Neural progenitor cell (in vitro differentiated cells): Measurements from ENCODE around the gene TRMT1. TPM values are rescaled to one million over a fixed set of nuclear protein-coding genes. Genes with fewer than 3 reads are reported as not detected.
A peak's percentile ranks its signal among the peaks of the same experiment; 100 is the strongest.
"Not testable (repeated sequence)": the region's sequence is repeated elsewhere in the genome, so short reads cannot be mapped to it uniquely, and the experiment has no call there.

Source experiments
- DNase-seq: peaks from one replicate; pipeline ENCODE4 v3.0.0-alpha.2; 2016; ENCODE audit warnings: low spot score
- H2AFZ ChIP-seq: fragments of 200-600 bp; sonication (generic); replicated peaks from 2 replicates; pipeline ENCODE4 v1.6.1; 2016; ENCODE audit warnings: antibody characterized with exemption
- H3F3A ChIP-seq: fragments of 200-600 bp; sonication (generic); 2 replicates; pipeline ENCODE4 v1.6.1; 2016; ENCODE audit warnings: antibody characterized with exemption, low read depth
- H3K27ac ChIP-seq: fragments of 200-600 bp; sonication (generic); 2 replicates; pipeline ENCODE4 v1.5.1; 2016; ENCODE audit warnings: mild to moderate bottlenecking
- H3K27me3 ChIP-seq: fragments of 200-600 bp; sonication (generic); 2 replicates; pipeline ENCODE4 v1.6.1; 2016; ENCODE audit warnings: mild to moderate bottlenecking, moderate library complexity
- H3K36me3 ChIP-seq: fragments of 200-600 bp; sonication (generic); 2 replicates; pipeline ENCODE4 v1.5.1; 2016
- H3K4me1 ChIP-seq: fragments of 200-600 bp; sonication (generic); 2 replicates; pipeline ENCODE4 v1.6.1; 2016; ENCODE audit warnings: mixed run types
- H3K4me2 ChIP-seq: fragments of 200-600 bp; sonication (generic); 2 replicates; pipeline ENCODE4 v1.6.1; 2016
- H3K4me3 ChIP-seq: fragments of 200-600 bp; sonication (generic); 2 replicates; pipeline ENCODE4 v1.5.1; 2016
- H3K79me2 ChIP-seq: fragments of 200-600 bp; sonication (generic); 2 replicates; pipeline ENCODE4 v1.6.1; 2016; ENCODE audit warnings: low read depth
- H3K9ac ChIP-seq: fragments of 200-600 bp; sonication (generic); 2 replicates; pipeline ENCODE4 v1.6.1; 2016
- H3K9me3 ChIP-seq: fragments of 200-600 bp; sonication (generic); 2 replicates; pipeline ENCODE4 v1.5.1; 2016; ENCODE audit warnings: low read depth
- H4K20me1 ChIP-seq: fragments of 200-600 bp; sonication (generic); 2 replicates; pipeline ENCODE4 v1.6.1; 2016; ENCODE audit warnings: low read depth
- H3K27ac Mint-ChIP-seq: 3 replicates; pipeline ENCODE4 v1.8.0; 2021; ENCODE audit warnings: mixed read lengths
- H3K27me3 Mint-ChIP-seq: 2 replicates; pipeline ENCODE4 v1.8.0; 2022; ENCODE audit warnings: low read depth, mild to moderate bottlenecking, inconsistent platforms, moderate library complexity, mixed read lengths; ENCODE audit not compliant: insufficient read depth
- H3K36me3 Mint-ChIP-seq: 3 replicates; pipeline ENCODE4 v1.8.0; 2021; ENCODE audit warnings: mixed read lengths
- H3K4me1 Mint-ChIP-seq: 3 replicates; pipeline ENCODE4 v1.8.0; 2021; ENCODE audit warnings: mixed read lengths
- H3K4me3 Mint-ChIP-seq: 3 replicates; pipeline ENCODE4 v1.8.0; 2021; ENCODE audit warnings: mild to moderate bottlenecking, moderate library complexity, mixed read lengths
- H3K9me3 Mint-ChIP-seq: 3 replicates; pipeline ENCODE4 v1.8.0; 2020; ENCODE audit warnings: mixed read lengths
- EZH2 ChIP-seq: fragments of 200-600 bp; sonication (generic); IDR thresholded peaks from 2 replicates; pipeline ENCODE4 v1.6.1; 2017; ENCODE audit warnings: antibody characterized with exemption, mild to moderate bottlenecking, moderate library complexity
- EZH2phosphoT487 ChIP-seq: fragments of 200-600 bp; sonication (generic); IDR thresholded peaks from 2 replicates; pipeline ENCODE4 v1.6.1; 2017; ENCODE audit warnings: antibody characterized with exemption
- total RNA-seq: library from RNA; depleted of rRNA; stranded (reverse); fragments of >200 nt; gene quantifications from 2 replicates; pipeline ENCODE4 v1.2.3, GENCODE V29; 2015; ENCODE audit warnings: low replicate concordance
- TF ChIP-seq, protein P1 (sequence below): fragments of 200-600 bp; sonication (generic); IDR thresholded peaks from 2 replicates; pipeline ENCODE4 v1.5.1; 2017; ENCODE audit warnings: antibody characterized with exemption, mild to moderate bottlenecking

The TRMT1 gene
- 30.2 and 49.0 TPM in 2 replicates for total RNA-seq

DNA sequence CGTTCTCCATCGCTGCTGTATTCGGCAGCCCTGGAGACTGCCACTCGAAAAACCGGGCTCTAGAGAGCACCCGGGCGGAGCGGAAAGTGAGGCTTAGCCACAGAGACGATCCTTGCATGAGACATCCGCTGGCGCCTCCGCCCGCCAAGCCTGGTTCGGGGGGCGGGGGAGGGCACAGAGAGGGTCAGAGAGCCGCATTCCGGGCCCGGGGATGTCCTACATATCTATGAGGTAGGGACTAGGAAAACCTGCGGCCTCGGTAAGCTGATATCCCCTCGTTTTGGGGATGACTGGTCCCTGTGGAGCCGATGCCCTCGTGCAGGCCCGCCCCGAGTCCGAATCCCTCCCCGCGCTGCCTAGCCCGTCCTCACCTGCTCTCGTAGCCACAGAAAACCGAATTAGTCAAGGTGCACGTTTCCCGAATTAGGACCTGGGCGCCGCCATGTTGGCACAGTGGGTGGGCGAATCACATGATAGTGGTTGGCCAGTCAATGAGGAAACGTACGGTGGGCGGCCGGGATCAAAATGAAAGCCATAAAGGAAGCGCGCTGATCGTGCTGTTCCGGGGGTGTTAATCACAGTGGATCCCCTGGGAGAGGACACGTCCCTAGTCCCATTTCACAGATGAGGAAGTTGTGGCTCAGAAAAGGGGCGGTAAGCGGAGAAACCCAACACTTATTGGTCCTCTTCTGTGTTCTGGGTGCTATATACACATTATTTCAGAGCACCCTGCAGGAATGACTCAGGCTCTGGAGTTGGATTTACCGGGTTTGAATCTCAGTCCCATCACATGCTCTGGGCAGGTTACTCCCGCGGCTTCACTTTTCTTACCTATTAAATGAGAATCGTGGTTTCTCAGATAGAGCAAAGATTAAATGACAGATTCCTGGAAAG lies at the start of gene TRMT1:
Gene TRMT1, minus strand, starts transcription at position 459 of the 894 bp plus-strand sequence. Its CDS starts 341 bp downstream, at position 118.
- H3K27ac Mint-ChIP-seq: peak within 1 kb of the TSS; percentile 95
- DNase-seq: peak; percentile 95

DNA sequence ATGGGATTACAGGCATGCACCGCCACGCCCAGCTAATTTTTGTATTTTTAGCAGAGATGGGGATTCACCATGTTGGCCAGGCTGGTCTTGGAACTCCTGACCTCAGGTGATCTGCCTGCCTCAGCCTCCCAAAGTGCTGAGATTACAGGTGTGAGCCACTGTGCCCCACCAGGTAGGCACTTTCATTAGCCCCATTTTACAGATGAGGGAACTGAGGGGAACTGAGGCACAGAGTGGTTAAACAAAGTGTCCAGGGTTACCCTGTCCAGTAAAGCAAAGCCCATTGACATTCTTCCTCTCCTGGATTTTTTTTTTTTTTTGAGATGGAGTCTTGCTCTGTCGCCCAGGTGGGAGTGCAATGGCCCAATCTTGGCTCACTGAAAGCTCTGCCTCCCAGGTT lies 49.6 kb upstream of the TRMT1 start:
- H3K4me1 ChIP-seq: peaks cover 24% of the 10 kb centered on the region
- not testable (repeated sequence) for DNase-seq, H2AFZ ChIP-seq, H3K36me3 Mint-ChIP-seq, H3K79me2 ChIP-seq, H3K36me3 ChIP-seq, H4K20me1 ChIP-seq, H3K27me3 ChIP-seq, H3K9me3 Mint-ChIP-seq, H3K9ac ChIP-seq, H3K27ac ChIP-seq, H3K4me3 ChIP-seq, H3K27ac Mint-ChIP-seq, H3K9me3 ChIP-seq, H3K4me2 ChIP-seq
- peaks cover 43% of the 10 kb centered on the region for H3K4me1 Mint-ChIP-seq
- H3F3A ChIP-seq: peaks cover 52% of the 10 kb centered on the region
- peak overlapping the region; percentile 38 for H3K4me3 Mint-ChIP-seq
- peaks cover 11% of the 10 kb centered on the region for H3K27me3 Mint-ChIP-seq

More for the DNA sequence above, at the start of gene TRMT1:
- H2AFZ ChIP-seq: peak within 1 kb of the TSS; percentile 35
- peaks cover 31% of the 10 kb centered on the region for H4K20me1 ChIP-seq
- H3K4me3 ChIP-seq: peak within 1 kb of the TSS; percentile 63
- H3K36me3 Mint-ChIP-seq: peaks cover 6% of the 10 kb centered on the region
- H3K36me3 ChIP-seq: no peaks in the 10 kb centered on the region
- peak within 1 kb of the TSS; percentile 99 for H3K4me3 Mint-ChIP-seq
- H3K9me3 ChIP-seq: no peaks in the 10 kb centered on the region
- peaks cover 6% of the 10 kb centered on the region for H3K27me3 Mint-ChIP-seq
- peaks cover 22% of the 10 kb centered on the region for H3K4me1 ChIP-seq
- peak within 1 kb of the TSS; percentile 60 for H3K27ac ChIP-seq
- H3F3A ChIP-seq: peaks cover 14% of the 10 kb centered on the region
- peak within 1 kb of the TSS; percentile 78 for H3K9ac ChIP-seq
- no peaks in the 10 kb centered on the region for H3K9me3 Mint-ChIP-seq
- TF ChIP-seq, protein P1, sequence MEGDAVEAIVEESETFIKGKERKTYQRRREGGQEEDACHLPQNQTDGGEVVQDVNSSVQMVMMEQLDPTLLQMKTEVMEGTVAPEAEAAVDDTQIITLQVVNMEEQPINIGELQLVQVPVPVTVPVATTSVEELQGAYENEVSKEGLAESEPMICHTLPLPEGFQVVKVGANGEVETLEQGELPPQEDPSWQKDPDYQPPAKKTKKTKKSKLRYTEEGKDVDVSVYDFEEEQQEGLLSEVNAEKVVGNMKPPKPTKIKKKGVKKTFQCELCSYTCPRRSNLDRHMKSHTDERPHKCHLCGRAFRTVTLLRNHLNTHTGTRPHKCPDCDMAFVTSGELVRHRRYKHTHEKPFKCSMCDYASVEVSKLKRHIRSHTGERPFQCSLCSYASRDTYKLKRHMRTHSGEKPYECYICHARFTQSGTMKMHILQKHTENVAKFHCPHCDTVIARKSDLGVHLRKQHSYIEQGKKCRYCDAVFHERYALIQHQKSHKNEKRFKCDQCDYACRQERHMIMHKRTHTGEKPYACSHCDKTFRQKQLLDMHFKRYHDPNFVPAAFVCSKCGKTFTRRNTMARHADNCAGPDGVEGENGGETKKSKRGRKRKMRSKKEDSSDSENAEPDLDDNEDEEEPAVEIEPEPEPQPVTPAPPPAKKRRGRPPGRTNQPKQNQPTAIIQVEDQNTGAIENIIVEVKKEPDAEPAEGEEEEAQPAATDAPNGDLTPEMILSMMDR: no peak
- TF ChIP-seq EZH2phosphoT487 (no peak), EZH2 (no peak)
- peaks cover 58% of the 10 kb centered on the region for H3K79me2 ChIP-seq
- H3K27me3 ChIP-seq: no peaks in the 10 kb centered on the region
- peaks cover 41% of the 10 kb centered on the region for H3K4me1 Mint-ChIP-seq
- peak within 1 kb of the TSS; percentile 94 for H3K4me2 ChIP-seq

DNA sequence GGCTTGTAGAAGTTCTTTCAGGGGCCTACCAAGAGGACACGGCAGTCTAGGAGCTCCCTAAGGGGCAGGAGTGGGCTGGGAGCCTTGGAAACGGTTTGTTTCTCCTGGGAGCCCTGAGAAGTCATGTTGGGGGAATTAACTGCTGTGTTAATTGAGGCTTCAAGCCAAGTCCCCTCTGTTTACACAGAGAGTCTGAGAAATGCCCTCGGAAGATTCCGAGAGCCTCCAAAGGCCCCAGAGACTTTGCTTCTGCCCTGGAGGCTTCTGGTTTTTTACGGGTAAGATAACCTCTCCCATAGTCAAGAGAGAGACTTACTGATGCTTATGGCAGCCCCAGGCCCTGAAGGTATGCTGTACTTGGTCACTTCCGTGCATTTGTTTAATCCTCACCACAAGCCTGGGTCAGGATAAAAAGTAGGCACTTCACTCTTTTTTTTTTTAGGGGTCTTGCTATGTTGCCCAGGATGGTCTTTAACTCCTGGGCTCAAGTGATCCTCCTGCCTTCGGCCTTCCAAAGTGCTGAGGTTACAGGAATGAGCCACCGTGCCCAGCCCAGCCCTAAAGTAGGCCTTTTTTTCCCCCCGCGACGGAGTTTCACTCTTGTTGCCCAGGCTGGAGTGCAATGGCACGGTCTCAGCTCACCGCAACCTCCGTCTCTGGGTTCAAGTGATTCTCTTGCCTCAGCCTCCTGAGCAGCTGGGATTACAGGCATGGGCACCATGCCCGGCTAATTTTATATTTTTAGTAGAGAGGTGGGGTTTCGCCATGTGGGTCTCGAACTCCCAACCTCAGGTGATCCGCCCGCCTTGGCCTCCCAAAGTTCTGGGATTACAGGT lies 48.8 kb upstream of the TRMT1 start:
- H3K27ac Mint-ChIP-seq: no peak overlapping the region
- Histone ChIP-seq H4K20me1 (no peaks in the 10 kb centered on the region), H3F3A (peaks cover 52% of the 10 kb centered on the region), H3K27me3 (no peaks in the 10 kb centered on the region), H3K79me2 (no peaks in the 10 kb centered on the region), H3K4me2 (peak overlapping the region; percentile 72), H3K27ac (peak overlapping the region; percentile 91), H3K4me3 (no peak overlapping the region), H3K9ac (no peak overlapping the region), H3K36me3 (no peaks in the 10 kb centered on the region), H2AFZ (no peak overlapping the region), H3K4me1 (peaks cover 24% of the 10 kb centered on the region), H3K9me3 (no peaks in the 10 kb centered on the region)
- DNase-seq: peak; percentile 40
- peak overlapping the region; percentile 76 for H3K4me3 Mint-ChIP-seq
- H3K27me3 Mint-ChIP-seq: peaks cover 9% of the 10 kb centered on the region
- no peaks in the 10 kb centered on the region for H3K9me3 Mint-ChIP-seq
- H3K4me1 Mint-ChIP-seq: peaks cover 45% of the 10 kb centered on the region
- H3K36me3 Mint-ChIP-seq: no peaks in the 10 kb centered on the region
- TF ChIP-seq EZH2phosphoT487: no peak
- TF ChIP-seq EZH2: no peak
- TF ChIP-seq, protein P1: no peak
